Hypothalamus (tissue), 51 donors: ENCODE data around the gene EZR.

Experiments used
- DNase-seq, 51 donors: peaks; one replicate each; lab custom pipeline; 2025; lab: John Stamatoyannopoulos, UW

The EZR gene

GRCh38 chr6:158743033-158743651, 76.0 kb downstream of the EZR start:
- DNase-seq: no peak

DNA sequence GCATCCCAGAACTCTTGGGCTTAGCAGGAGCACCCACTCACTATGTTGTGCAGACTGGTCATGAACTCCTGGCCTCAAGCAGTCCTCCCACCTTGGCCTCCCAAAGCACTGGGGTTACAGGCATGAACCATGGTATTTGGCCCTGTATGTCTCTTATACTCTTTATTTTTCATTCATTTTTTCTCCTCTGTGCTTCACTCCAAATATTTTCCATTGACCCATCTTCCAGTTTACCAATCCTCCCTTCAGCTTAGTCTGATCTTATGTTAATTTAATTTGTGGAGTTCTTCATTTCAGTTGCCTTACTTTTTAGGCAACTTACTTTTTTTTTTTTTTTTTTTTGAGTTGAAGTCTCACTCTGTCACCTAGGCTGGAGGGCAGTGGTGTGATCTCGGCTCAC, 79.5 kb downstream of the EZR start:
- DNase-seq: no peak

- no peak for DNase-seq
These were observed 81.2 kb downstream of the EZR start for GRCh38 chr6:158737710-158738615.

- no peak for DNase-seq
These were observed 82.0 kb downstream of the EZR start for GRCh38 chr6:158737082-158737709.

DNA sequence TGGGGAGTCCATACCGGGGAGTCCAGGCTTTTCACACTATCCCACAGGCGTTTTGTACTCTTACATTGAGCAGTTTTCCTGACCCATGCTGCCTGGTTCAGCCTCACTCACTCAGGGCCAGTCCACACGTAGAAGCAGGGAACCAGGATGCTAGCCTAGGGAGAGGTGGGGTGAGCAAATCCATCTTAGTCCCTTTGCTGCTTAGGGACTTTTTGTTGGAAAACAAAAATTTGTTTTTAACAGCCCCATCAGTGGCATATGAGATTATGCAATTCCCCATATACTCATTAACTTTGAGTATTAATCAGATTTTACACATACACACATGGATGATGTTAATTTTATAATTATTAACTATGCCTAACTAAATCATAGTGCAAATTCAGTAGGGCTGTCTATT, 84.2 kb downstream of the EZR start:
- no peak for DNase-seq

GRCh38 chr6:158730541-158730907, 88.6 kb downstream of the EZR start:
- DNase-seq: no peak

DNA sequence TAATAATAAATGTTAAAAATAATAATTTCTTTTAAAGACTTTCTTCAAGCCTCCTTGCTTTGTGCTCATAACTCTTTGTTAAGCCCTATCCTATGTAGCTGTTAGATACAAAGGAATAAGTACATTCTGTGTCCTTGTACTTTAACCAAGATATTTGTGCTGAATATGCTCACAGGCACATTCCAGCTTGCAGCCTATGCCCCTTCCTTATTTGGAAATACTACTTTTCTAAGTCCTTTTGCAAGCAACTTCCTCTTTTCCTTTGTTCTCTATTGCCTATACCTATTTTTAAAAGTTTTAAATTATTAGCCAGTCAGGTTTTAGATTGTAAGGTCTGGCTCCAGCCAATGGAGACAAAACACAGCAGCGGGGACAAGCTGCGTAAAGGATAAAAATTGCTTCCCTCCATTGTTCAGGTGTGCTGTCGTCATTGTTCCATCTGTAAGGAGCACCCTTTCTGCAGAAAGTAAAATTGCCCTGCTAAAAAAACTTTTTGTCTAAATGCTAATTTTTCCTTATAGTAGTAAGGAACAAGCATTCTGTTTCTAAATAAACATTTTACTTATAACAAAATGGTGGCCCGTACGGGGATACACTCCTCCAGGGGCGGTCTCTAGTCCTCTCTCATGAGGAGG, 89.1 kb downstream of the EZR start:
- no peak for DNase-seq

- no peak for DNase-seq
These were observed 93.5 kb downstream of the EZR start for GRCh38 chr6:158725704-158726103.

GRCh38 chr6:158722176-158722729, 96.9 kb downstream of the EZR start:
- DNase-seq: no peak

- DNase-seq: peak in 9 of 51 donors; percentile 7 to 31 (median 14)
These were observed 100.6 kb downstream of the EZR start for GRCh38 chr6:158718461-158719046.

- DNase-seq: no peak
These were observed 101.5 kb downstream of the EZR start for GRCh38 chr6:158717341-158718330.
